Left ventricle myocardium inferior (tissue), 1 donor: ENCODE results near the gene TGFBR1. TPM values are rescaled to one million over a fixed set of nuclear protein-coding genes. Genes with fewer than 3 reads are reported as not detected.

Experiments used
- DNase-seq: peaks from one replicate; pipeline ENCODE4 v3.0.0-alpha.2; 2020
- H3K27ac ChIP-seq: fragments of 200-600 bp; replicated peaks from 2 replicates; pipeline ENCODE4 v1.8.0; 2021
- H3K27me3 ChIP-seq: fragments of 200-600 bp; 2 replicates; pipeline ENCODE4 v1.8.0; 2021; ENCODE audit warnings: low read depth
- H3K36me3 ChIP-seq: fragments of 200-600 bp; 2 replicates; pipeline ENCODE4 v1.8.0; 2021
- H3K4me1 ChIP-seq: fragments of 200-600 bp; 2 replicates; pipeline ENCODE4 v1.8.0; 2021
- H3K4me3 ChIP-seq: fragments of 200-600 bp; 2 replicates; pipeline ENCODE4 v1.8.0; 2021; ENCODE audit warnings: mild to moderate bottlenecking, moderate library complexity
- H3K9me3 ChIP-seq: fragments of 200-600 bp; replicated peaks from 2 replicates; pipeline ENCODE4 v1.8.0; 2021
- intact Hi-C: fragments of 100-400 bp; cut with micrococcal nuclease; formaldehyde crosslinking; loops from one replicate; pipeline ENCODE4 v1.11.0; 2022
- total RNA-seq: library from RNA; stranded (reverse); fragmentation: NEBNext Ultra II Directional; extraction: Animal tissue kit (Norgen Biotek cat#: 25700); gene quantifications from one replicate; pipeline ENCODE4 v1.2.1, GENCODE V29; 2021
- TF ChIP-seq, protein P1 (sequence below): fragments of 200-600 bp; IDR thresholded peaks from 2 replicates; pipeline ENCODE4 v1.8.0; 2021; ENCODE audit warnings: antibody characterized with exemption, mild to moderate bottlenecking, borderline replicate concordance
- donor health status: DM: no; HTN: yes; CAD: no; lungs with severe emphysema.

Gene TGFBR1
- total RNA-seq, 1 donor from 2014 or later, result 12.3 TPM

DNA sequence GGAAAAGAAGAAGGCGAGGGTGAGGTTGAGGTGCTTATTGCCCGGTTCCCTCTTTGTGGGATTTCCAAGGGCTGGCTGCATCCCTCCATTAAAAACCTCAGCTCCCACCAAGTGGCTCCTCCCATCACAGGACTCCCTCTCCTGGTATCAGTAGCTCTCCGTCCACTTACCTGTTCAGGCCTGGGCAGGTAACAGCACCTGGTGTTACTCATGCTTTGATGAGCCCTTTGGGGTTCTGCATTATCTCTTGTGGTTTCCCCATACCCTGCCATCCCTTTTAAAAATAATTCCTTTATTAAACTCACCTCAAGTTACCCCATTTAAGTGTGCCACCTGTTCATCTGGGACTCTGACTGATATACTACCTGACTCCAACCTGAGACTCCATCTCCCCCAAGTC is 17.5 kb upstream of the TGFBR1 start:
- Histone ChIP-seq H3K4me1 (no peaks in the 10 kb centered on the region), H3K27ac (no peak overlapping the region), H3K9me3 (peaks cover 6% of the 10 kb centered on the region), H3K27me3 (no peaks in the 10 kb centered on the region), H3K36me3 (no peaks in the 10 kb centered on the region), H3K4me3 (no peak overlapping the region)
- DNase-seq, result no peak
- TF ChIP-seq, protein P1, sequence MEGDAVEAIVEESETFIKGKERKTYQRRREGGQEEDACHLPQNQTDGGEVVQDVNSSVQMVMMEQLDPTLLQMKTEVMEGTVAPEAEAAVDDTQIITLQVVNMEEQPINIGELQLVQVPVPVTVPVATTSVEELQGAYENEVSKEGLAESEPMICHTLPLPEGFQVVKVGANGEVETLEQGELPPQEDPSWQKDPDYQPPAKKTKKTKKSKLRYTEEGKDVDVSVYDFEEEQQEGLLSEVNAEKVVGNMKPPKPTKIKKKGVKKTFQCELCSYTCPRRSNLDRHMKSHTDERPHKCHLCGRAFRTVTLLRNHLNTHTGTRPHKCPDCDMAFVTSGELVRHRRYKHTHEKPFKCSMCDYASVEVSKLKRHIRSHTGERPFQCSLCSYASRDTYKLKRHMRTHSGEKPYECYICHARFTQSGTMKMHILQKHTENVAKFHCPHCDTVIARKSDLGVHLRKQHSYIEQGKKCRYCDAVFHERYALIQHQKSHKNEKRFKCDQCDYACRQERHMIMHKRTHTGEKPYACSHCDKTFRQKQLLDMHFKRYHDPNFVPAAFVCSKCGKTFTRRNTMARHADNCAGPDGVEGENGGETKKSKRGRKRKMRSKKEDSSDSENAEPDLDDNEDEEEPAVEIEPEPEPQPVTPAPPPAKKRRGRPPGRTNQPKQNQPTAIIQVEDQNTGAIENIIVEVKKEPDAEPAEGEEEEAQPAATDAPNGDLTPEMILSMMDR, result no peak
- intact Hi-C loops, result no loop called here

DNA sequence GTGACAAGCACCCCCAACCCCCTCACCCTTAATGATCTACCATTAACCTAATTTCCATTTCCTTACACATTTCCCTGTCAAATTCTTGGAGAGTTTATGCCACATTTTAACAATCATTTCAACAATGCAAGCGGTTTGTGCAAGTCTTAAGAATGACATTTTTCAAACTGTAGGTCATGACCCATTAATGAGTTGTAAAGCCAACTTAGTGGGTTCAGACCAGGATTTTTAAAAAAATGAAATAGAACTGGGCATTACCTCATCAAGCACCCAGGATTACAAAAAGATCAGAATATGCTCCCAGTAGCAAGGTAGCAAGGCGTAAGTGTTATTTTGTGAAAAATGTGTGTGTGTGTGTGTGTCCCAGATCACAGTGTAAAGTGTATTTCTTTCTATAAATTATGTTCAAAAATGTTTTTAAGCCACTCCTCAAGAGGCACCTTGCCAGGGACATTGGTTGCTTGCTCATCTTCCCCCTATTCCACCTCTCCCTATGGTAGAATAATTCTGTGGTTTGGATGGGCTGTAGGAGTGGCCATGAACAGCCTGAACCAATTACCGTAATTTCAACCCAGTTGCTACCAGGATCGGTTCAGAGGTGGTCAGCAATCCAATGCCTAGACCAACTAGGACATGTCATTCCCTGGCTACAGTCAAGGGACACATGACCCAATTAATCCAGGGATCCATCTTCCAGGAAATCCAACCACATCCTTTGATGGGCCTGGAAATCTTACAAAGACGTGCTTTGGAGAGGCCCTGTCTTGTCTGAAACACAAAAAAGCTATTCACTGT is 14.4 kb upstream of the TGFBR1 start:
- no peak for DNase-seq
- H3K4me1 ChIP-seq, result no peaks in the 10 kb centered on the region
- H3K9me3 ChIP-seq, result peaks cover 6% of the 10 kb centered on the region
- H3K36me3 ChIP-seq, result no peaks in the 10 kb centered on the region
- no peak overlapping the region for H3K4me3 ChIP-seq
- no peaks in the 10 kb centered on the region for H3K27me3 ChIP-seq
- no peak overlapping the region for H3K27ac ChIP-seq
- intact Hi-C loops, result no loop called here
- TF ChIP-seq, protein P1, result no peak

GRCh38 chr9:99092643-99093491 is 12.0 kb upstream of the TGFBR1 start:
- Histone ChIP-seq H3K4me3 (no peak overlapping the region), H3K27me3 (no peaks in the 10 kb centered on the region), H3K36me3 (no peaks in the 10 kb centered on the region), H3K4me1 (no peaks in the 10 kb centered on the region), H3K9me3 (peaks cover 6% of the 10 kb centered on the region), H3K27ac (no peak overlapping the region)
- no peak for DNase-seq
- TF ChIP-seq, protein P1, result no peak
- intact Hi-C loops, result no loop called here

GRCh38 chr9:99093492-99093791 is 11.5 kb upstream of the TGFBR1 start:
- Histone ChIP-seq H3K4me3 (no peak overlapping the region), H3K36me3 (no peaks in the 10 kb centered on the region), H3K9me3 (peaks cover 6% of the 10 kb centered on the region), H3K27me3 (no peaks in the 10 kb centered on the region), H3K4me1 (no peaks in the 10 kb centered on the region), H3K27ac (no peak overlapping the region)
- no peak for DNase-seq
- TF ChIP-seq, protein P1, result no peak
- intact Hi-C loops, result no loop called here

GRCh38 chr9:99095565-99095964 is 9.3 kb upstream of the TGFBR1 start:
- H3K27me3 ChIP-seq, result no peaks in the 10 kb centered on the region
- H3K27ac ChIP-seq, result no peak overlapping the region
- intact Hi-C loops, result no loop called here
- no peaks in the 10 kb centered on the region for H3K36me3 ChIP-seq
- no peak overlapping the region for H3K4me3 ChIP-seq
- H3K4me1 ChIP-seq, result no peaks in the 10 kb centered on the region
- H3K9me3 ChIP-seq, result no peaks in the 10 kb centered on the region
- DNase-seq, result no peak
- TF ChIP-seq, protein P1, result no peak
